Measurements from ENCODE around the gene TBC1D20. TPM values are rescaled to one million over a fixed set of nuclear protein-coding genes. Genes with fewer than 3 reads are reported as not detected.

TBC1D20 gene
- total and polyA plus RNA-seq, 2 donors from 2014 or later: 19.5 to 26.2 TPM

DNA sequence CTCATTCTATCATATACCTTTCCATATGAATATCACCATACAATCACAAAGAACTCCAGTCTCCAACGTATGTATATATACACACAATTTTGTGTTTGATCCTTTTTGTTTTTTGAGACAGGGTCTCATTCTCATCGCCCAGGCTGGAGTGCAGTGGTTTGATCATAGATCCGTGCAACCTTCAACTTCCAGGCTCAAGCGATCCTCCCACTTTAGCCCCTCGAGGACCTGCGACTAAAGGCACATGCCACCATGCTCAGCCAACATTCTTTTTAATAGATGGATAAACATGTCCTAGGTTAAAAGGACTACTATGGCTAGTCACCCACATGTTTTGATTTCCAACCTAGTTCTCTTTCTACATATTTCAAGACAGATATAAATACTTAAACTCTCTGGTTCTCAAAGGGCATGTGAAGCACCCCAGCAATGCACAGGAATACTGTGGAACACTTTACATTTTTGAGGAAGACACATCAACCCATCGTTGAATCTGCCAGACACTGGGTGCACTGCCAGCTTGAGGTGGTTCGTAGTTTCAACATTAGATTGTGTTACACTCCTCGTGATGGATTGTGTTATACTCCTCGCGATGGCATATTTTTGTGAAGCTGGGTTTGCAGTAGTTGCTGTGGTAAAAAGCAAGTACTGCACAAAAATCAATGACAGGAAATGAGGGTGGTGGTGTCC, 40.9 kb upstream of the TBC1D20 start:
- H3K4me3 ChIP-seq (ENCODE audit: low read length in 3 of 3): no peak overlapping the region
- no peak overlapping the region for H3K27ac ChIP-seq (ENCODE audit: low read depth in 2 of 2, low read length in 2 of 2)
- intact Hi-C loops (cut with DNase I): no loop called here
- peaks cover 17 to 58% (median 32%) of the 10 kb centered on the region in 3 donors for H3K36me3 ChIP-seq (ENCODE audit: control insufficient read depth in 2 of 3, insufficient read depth in 3 of 3, low read length in 3 of 3)
- no peaks in the 10 kb centered on the region for H3K27me3 ChIP-seq (ENCODE audit: control insufficient read depth, insufficient read depth, low read length)
- no peak overlapping the region for H3K9ac ChIP-seq (ENCODE audit: low read length in 3 of 3)
- DNase-seq: no peak
- FAIRE-seq: no peak
- no peaks in the 10 kb centered on the region for H3K9me3 ChIP-seq (ENCODE audit: control insufficient read depth in 2 of 3, insufficient read depth in 1 of 3, low read length in 3 of 3)
- TF ChIP-seq, protein P1, sequence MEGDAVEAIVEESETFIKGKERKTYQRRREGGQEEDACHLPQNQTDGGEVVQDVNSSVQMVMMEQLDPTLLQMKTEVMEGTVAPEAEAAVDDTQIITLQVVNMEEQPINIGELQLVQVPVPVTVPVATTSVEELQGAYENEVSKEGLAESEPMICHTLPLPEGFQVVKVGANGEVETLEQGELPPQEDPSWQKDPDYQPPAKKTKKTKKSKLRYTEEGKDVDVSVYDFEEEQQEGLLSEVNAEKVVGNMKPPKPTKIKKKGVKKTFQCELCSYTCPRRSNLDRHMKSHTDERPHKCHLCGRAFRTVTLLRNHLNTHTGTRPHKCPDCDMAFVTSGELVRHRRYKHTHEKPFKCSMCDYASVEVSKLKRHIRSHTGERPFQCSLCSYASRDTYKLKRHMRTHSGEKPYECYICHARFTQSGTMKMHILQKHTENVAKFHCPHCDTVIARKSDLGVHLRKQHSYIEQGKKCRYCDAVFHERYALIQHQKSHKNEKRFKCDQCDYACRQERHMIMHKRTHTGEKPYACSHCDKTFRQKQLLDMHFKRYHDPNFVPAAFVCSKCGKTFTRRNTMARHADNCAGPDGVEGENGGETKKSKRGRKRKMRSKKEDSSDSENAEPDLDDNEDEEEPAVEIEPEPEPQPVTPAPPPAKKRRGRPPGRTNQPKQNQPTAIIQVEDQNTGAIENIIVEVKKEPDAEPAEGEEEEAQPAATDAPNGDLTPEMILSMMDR (IDR thresholded peaks at IDR 0.05; ENCODE audit: borderline replicate concordance, extremely low read depth, insufficient read depth): no peak
- H3K4me1 ChIP-seq (ENCODE audit: control insufficient read depth in 2 of 3, insufficient read depth in 2 of 3, low read depth in 1 of 3, low read length in 3 of 3): no peaks in the 10 kb centered on the region

DNA sequence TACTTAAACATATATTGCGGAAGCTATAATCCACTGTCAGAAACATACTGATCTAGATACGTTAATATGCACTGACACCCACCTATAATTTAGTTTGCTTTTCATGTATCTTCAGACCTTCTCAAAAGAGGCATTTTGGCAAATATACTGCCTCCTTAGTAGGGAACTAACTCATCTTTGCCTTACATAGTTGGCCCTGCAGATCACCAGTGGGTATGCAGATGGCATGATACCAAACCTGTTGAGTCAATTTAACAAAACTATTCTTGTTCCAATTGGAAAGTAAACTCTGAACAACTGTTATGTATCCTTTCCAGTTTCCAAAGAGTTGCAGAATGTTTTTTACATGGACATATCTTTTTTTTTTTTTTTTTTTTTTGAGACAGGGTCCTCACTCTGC, 35.6 kb upstream of the TBC1D20 start:
- peaks cover 9 to 56% (median 33%) of the 10 kb centered on the region in 3 donors for H3K36me3 ChIP-seq (ENCODE audit: control insufficient read depth in 2 of 3, insufficient read depth in 3 of 3, low read length in 3 of 3)
- no peaks in the 10 kb centered on the region for H3K4me1 ChIP-seq (ENCODE audit: control insufficient read depth in 2 of 3, insufficient read depth in 2 of 3, low read depth in 1 of 3, low read length in 3 of 3)
- H3K9ac ChIP-seq (ENCODE audit: low read length in 3 of 3): no peak overlapping the region
- no peaks in the 10 kb centered on the region for H3K27me3 ChIP-seq (ENCODE audit: control insufficient read depth, insufficient read depth, low read length)
- no peak overlapping the region for H3K4me3 ChIP-seq (ENCODE audit: low read length in 3 of 3)
- intact Hi-C loops (cut with DNase I): no loop called here
- no peak for DNase-seq
- H3K27ac ChIP-seq (ENCODE audit: low read depth in 2 of 2, low read length in 2 of 2): no peak overlapping the region
- H3K9me3 ChIP-seq (ENCODE audit: control insufficient read depth in 2 of 3, insufficient read depth in 1 of 3, low read length in 3 of 3): no peaks in the 10 kb centered on the region
- TF ChIP-seq, protein P1 (IDR thresholded peaks at IDR 0.05; ENCODE audit: borderline replicate concordance, extremely low read depth, insufficient read depth): no peak
- no peak for FAIRE-seq

DNA sequence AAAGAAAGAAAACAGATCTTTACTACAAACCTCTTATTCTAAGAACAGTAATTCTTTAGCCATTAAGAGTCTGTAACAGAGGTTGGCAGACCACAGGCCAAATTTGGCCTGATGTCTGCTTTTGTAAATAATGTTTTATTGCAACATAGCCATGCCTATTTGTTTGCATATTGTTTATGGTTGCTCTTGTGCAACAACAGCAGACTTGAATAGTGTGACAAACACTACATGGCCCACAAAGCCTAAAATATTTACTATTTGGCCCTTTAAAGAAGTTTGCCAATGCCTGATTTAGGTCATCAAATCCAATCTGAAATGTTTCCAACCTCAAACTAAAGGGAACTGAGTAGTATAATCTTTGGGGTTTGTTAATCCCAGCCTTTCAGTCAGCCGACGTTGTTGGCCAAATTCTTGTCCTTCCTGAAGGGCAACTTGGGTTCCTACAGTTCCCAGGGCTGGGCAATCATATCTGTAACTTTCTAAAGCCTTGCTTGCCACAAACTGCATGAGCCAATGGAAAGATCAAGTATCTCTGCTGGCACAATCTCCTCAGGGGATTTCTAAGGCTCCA, 33.9 kb upstream of the TBC1D20 start:
- no peak overlapping the region for H3K4me3 ChIP-seq (ENCODE audit: low read length in 3 of 3)
- H3K27me3 ChIP-seq (ENCODE audit: control insufficient read depth, insufficient read depth, low read length): no peaks in the 10 kb centered on the region
- peaks cover 4 to 49% (median 33%) of the 10 kb centered on the region in 3 donors for H3K36me3 ChIP-seq (ENCODE audit: control insufficient read depth in 2 of 3, insufficient read depth in 3 of 3, low read length in 3 of 3)
- intact Hi-C loops (cut with DNase I): no loop called here
- no peak overlapping the region for H3K9ac ChIP-seq (ENCODE audit: low read length in 3 of 3)
- H3K27ac ChIP-seq (ENCODE audit: low read depth in 2 of 2, low read length in 2 of 2): no peak overlapping the region
- DNase-seq (no peak), FAIRE-seq (no peak)
- H3K4me1 ChIP-seq (ENCODE audit: control insufficient read depth in 2 of 3, insufficient read depth in 2 of 3, low read depth in 1 of 3, low read length in 3 of 3): no peaks in the 10 kb centered on the region
- no peaks in the 10 kb centered on the region for H3K9me3 ChIP-seq (ENCODE audit: control insufficient read depth in 2 of 3, insufficient read depth in 1 of 3, low read length in 3 of 3)
- TF ChIP-seq, protein P1 (IDR thresholded peaks at IDR 0.05; ENCODE audit: borderline replicate concordance, extremely low read depth, insufficient read depth): no peak

All from kidney (tissue), 14 donors.